ENCODE data around the gene ZDHHC11.

ZDHHC11 gene

GRCh38 chr5:878125-878524 lies 27.3 kb upstream of the ZDHHC11 start:
- DNase-seq = no peak

- DNase-seq = no peak
These were observed 25.9 kb upstream of the ZDHHC11 start for GRCh38 chr5:876398-877365.

GRCh38 chr5:875931-876330 lies 25.1 kb upstream of the ZDHHC11 start:
- DNase-seq = no peak

- no peak for DNase-seq
These were observed 22.5 kb upstream of the ZDHHC11 start for GRCh38 chr5:873328-873727.

GRCh38 chr5:872301-872700 lies 21.5 kb upstream of the ZDHHC11 start:
- DNase-seq = no peak

GRCh38 chr5:871596-872298 lies 21.0 kb upstream of the ZDHHC11 start:
- no peak for DNase-seq

- no peak for DNase-seq
These were observed 20.2 kb upstream of the ZDHHC11 start for GRCh38 chr5:870956-871355.

- DNase-seq = no peak
These were observed 17.8 kb upstream of the ZDHHC11 start for GRCh38 chr5:868428-869135.

GRCh38 chr5:867300-867870 lies 16.6 kb upstream of the ZDHHC11 start:
- DNase-seq = no peak

GRCh38 chr5:865771-866170 lies 15.0 kb upstream of the ZDHHC11 start:
- no peak for DNase-seq

GRCh38 chr5:865168-865521 lies 14.4 kb upstream of the ZDHHC11 start:
- DNase-seq = no peak

- DNase-seq = no peak
These were observed 13.8 kb upstream of the ZDHHC11 start for GRCh38 chr5:864492-865167.

- no peak for DNase-seq
These were observed 12.5 kb upstream of the ZDHHC11 start for GRCh38 chr5:863244-863805.

GRCh38 chr5:862367-863243 lies 11.8 kb upstream of the ZDHHC11 start:
- no peak for DNase-seq

GRCh38 chr5:861442-862366 lies 10.9 kb upstream of the ZDHHC11 start:
- no peak for DNase-seq

- no peak for DNase-seq
These were observed 9.8 kb upstream of the ZDHHC11 start for GRCh38 chr5:860506-861150.

- DNase-seq = no peak
These were observed 9.1 kb upstream of the ZDHHC11 start for GRCh38 chr5:859798-860296.

GRCh38 chr5:859391-859790 lies 8.6 kb upstream of the ZDHHC11 start:
- no peak for DNase-seq

GRCh38 chr5:858726-859125 lies 7.9 kb upstream of the ZDHHC11 start:
- no peak for DNase-seq

Data from CD4-positive, alpha-beta T cell treated with Interleukin-17A for 4 hours (primary cell).